Suppressor macrophage treated with lipopolysaccharide for 1 hour (primary cell): Measurements from ENCODE around the gene KDM4C.

Source experiments
- DNase-seq, 3 donors: peaks; one replicate each; pipeline ENCODE4 v3.0.0-alpha.2; 2020 to 2022

KDM4C gene

GRCh38 chr9:7147121-7148090 is 389.6 kb downstream of the KDM4C start:
- no peak for DNase-seq

GRCh38 chr9:7148243-7148765 is 390.5 kb downstream of the KDM4C start:
- no peak for DNase-seq

DNA sequence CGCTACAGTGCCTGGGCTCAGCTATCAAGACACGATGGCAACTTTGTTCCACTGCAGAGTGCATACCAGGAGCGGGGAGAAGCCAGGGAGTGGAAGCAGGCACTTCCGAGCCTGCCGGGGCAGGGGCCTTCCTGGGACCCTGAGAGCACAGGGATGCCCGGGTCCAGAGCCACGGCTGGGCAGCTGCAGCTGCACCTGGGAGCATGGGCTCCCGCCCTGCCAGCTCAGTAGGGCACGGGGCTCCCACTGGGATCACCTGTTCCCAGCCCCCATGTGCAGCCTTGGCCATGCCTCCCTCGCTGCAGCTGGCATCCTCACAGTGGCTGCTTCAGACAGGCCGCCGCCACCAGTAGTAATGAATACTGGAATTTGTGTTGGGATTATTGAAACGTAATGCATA is 391.5 kb downstream of the KDM4C start:
- DNase-seq, result no peak

DNA sequence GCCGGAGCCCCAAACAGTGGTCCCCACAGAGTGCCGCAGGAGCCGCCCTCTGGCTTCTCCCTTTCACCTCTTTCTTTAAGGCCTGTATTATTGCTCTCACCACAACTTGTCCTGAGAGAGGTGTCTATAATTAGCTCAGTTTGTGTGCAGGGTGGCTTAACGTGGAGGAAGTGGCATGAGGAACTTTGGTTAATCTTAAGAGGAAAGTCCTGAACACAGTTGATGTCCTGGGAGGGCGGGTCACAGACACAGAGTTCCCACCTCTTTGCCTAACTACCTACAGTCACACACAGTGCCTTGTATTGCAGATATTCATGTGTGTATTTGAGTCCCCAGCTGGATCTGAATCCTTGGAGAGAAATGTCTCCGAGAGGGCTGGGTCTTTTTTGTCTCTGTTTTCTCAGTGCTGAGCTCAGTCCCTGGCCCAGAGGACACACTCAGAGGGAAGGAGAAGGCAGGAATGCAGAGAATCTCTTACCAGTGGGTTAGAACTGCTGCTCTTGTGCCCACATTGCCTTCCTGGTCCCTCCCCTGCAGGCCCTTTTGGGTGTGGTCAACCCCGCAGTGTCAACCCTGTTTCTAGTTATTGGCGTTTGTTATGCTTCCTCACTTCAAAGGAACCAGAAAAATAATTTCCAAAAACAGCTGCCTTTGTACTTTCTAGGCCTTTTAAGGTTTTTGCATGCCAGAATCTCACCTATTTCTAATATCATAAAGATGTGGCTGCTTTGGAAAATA is 392.5 kb downstream of the KDM4C start:
- DNase-seq, result peak; percentile 32 to 48 (median 37)

DNA sequence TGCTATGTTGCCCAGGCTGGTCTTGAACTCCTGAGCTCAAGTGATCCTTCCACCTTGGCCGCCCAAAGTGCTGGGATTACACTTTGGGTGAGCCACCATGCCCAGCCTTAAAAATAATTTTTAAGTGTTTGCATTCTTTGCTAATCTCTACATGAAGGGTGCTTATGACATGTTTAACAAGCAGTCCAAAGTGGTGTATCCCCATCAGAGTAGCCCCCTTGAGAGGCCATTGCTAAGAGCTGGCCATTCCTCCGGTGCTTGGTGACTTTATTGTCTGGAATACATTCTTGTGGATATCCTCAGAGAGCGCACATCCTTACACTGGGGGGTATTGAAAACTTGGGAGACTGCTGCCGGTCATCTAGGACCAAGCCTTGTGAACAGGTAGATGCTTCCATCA is 395.4 kb downstream of the KDM4C start:
- no peak for DNase-seq

GRCh38 chr9:7153566-7153965 is 395.8 kb downstream of the KDM4C start:
- DNase-seq, result no peak

GRCh38 chr9:7154003-7154619 is 396.3 kb downstream of the KDM4C start:
- no peak for DNase-seq

GRCh38 chr9:7154650-7155049 is 396.9 kb downstream of the KDM4C start:
- DNase-seq, result no peak

- DNase-seq, result no peak
Measured at GRCh38 chr9:7161469-7161868, 403.7 kb downstream of the KDM4C start.

DNA sequence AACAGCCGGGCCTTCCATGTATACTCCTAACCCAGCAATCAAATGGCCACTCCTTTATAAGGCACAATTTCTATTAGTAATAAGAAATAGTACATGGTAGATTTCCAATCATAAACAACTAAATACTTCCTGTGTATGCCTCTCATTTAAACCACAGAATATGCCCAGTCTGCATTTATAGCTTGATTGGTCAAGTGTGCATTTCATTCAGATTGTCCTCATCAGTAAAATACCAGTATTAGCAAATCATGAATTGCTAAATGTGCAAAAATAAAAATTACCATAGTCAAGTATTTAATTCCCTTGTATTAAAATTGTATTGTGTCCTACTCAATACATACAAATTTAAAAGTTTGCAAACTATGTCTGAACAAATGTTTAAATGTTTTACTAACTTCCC is 406.2 kb downstream of the KDM4C start:
- no peak for DNase-seq

DNA sequence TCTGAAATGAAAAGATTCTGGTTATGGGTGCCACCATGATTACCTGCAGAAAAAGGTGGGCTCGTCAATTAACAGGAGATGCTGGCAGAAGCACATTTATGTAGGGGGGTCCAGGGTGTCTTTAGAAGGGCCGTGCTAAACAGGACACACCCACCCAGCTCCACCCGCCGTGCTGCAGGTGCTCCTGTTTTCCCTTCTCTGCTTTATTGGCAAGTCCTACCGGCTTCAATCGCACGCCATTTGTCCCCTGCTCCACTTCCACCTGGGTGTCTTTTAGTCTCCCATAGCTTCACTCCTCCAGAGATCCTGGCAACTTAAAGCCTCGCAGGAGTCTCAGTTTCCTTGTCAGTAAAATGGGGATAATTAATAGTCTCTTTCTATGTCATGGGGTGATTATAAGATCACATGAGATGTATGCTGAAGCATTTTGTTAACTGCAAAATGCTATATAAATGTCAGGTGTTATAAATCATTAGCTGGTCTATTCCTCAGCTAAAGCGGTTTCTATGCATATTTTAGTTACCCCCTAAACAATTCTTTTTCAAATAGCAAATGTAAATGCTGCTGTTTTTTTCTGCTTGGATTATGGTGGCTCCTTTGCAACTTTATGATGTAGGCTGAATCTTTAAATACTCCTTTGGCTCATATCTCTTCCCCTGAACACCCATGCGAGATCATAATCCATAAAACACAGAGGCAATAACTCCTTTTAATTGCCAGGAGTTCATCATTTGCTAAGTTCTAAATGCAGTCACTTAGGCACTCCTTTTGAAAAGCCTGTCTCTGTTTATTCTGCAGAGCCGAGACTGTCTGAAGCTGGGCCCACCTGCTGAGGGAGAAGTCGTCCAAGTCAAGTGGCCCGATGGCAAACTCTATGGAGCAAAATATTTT is 406.9 kb downstream of the KDM4C start:
- no peak for DNase-seq

DNA sequence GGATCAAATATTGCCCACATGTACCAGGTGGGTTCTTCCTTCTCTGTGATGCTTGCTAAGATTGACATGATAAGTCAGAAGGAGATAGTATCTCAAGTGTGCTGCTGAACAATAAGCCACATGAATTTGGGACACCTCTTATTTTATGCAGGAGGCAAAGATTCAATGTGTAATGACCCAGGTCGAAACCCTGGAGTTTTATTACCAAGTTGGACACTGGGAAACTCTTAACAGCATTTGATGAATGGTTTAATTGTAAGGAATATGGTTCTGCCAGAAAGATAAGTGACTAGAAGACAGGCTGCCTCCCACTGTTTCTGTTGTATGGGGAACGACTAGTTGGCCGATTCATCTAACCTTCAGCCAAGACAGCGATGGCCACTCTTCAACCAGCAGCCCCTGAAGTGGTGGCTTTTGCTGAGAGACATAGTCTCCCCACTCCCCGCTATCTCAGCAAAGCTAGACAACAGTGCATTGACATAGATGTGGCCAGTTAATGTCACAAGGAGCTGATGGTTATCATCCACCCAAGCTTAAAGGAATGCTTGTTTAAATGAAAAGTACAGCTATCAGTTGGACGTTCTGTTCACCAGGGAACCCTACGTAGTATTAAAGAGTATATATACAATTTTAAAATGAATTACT is 407.7 kb downstream of the KDM4C start:
- DNase-seq, result no peak

DNA sequence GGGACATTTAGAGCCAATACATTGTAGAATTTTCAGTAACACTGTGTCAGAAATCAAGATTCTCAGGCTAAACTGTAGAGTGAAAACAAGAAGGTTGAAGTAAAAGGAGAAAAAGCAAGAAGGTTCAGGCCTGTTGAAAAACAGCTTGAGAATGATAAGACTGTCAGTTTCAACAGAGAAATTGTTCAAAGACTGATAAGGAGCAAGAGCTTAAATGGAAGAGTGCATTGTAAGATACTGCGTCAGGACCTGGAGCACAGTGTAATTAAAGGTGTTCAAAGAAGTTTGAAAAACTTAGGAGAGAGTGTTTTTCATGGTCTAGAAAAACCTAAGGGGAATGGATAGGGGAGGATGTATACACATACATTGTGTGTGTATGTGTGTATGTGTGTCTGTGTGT is 408.3 kb downstream of the KDM4C start:
- DNase-seq, result no peak

GRCh38 chr9:7169717-7170389 is 412.1 kb downstream of the KDM4C start:
- DNase-seq, result no peak

DNA sequence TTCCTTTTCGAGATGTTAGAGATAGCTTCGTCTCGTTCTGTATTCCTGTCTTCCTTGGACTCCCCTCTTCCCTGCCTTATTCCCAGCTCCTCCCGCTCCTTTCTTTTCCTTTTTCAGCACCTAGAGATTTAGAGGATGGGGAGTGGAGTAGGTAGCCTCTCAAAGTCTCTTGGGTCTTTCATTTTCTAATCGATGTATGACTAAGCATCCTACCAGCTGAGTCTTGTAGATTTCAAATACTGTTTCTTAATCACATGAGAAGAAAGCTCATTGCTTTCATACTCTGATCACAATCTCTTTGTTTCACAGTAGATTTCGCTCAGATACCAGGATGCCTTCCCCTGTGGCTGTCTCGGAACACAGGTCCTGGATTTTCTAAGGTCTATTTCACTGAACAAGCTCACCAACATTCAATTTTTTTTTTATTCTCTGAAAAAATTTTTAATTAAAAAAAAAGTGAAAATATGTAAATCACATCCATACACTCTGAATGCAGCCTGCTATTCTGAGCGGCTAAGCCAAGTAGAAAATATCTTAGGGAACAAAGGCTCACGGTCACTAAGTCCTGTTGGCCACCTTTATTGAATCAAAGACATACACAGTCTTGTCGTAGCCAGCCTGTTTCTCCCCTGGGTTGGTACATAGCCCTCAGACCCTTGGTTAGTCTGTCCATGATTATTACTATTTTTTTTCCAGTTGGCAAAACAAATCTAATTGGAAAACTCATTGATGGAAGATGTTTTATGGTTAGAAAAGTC is 413.8 kb downstream of the KDM4C start:
- DNase-seq, result no peak

DNA sequence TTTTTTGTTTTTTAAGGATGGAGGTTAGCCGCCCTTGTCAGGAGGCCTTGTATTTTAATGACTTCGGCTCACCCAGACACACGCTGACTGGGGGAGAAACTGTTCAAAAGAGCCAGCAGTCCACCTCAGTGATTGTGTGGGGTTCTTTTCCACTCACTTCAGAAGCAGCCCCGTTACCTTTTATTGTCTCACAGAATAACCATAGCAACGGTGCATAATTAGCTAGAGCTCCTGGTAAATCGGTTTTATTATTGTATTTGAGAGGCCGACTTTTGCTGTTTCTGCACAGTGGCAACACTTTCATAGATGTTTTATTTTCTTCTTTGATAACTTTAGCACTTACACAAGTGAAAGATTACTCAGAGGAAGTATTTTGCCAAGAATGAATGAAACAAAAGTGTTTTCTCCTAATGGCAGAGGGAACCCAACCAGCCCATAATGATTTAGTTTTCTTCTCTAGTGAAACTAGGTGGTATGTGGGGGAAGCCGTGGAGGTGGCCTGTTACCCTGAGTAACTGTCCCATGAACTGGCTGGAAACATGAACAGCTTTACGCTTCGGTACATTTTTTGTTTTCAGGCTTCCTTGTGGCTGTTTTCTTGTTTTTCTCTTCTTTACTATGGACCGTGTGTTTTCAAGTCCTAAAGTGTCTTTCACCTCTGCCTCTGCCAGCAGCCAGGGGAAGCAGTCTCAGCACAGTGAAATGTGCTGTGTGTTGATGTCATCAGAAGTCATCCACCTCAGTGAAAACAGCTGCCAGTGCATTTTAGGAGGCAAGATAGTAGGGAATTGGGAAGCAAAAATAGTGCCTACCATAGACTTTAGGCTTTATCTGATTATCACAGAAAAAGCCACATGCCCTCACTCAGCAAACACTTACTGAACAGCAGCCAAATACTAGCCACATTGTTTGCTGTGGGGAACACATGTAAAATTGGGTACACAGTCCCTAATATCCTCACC is 414.7 kb downstream of the KDM4C start:
- DNase-seq, result no peak

GRCh38 chr9:7173139-7173538 is 415.4 kb downstream of the KDM4C start:
- DNase-seq, result no peak

- no peak for DNase-seq
Measured at GRCh38 chr9:7174301-7174700, 416.5 kb downstream of the KDM4C start.

DNA sequence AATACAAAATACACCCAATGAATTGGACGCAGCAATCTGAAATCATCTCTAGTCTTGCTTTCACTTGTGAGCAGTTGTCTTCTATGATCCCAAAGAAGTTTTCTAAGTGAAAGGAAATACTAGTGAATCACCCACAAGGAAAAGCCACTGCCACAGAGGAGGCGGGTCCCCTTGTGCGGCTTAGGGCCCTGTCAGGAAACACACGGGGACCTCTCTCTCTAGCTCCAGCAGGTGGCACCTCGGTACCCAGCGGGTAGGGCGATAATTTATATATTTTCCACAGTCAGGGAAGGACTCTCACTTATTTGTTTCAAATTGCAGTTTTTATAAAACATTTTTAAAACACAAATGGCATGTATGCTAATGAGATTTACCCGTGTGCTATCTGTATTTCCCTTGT is 417.1 kb downstream of the KDM4C start:
- DNase-seq, result no peak
